Measurements from ENCODE around the gene FAM47B. TPM values are rescaled to one million over a fixed set of nuclear protein-coding genes. Genes with fewer than 3 reads are reported as not detected.

The FAM47B gene
- total RNA-seq: not detected

DNA sequence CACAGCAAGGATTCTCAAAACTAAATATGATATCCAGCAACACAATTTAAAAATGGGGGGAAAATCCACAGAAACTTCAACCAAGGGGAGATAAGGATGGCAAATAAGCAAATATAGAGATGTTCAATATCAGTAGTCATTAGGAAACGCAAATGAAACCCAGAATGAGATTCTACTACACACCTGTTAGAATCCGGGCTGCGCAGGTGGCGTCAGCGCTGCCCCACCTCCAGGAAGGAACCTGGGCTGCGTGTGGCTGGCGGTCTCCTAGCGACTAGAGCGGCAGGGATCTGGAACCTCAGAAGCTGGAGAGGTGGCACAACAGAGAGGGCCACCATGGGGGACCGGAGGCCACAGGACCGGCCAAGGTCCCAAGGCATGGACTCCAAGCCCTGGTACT lies at the start of gene FAM47B:
Gene FAM47B (plus strand): TSS at position 301 of the 400 bp plus-strand sequence. CDS start 36 bp downstream, at position 337.
- Mint-ChIP-seq H3K27me3 (no peaks in the 10 kb centered on the region), H3K4me3 (no peak within 1 kb of the TSS), H3K36me3 (no peaks in the 10 kb centered on the region), H3K27ac (no peak within 1 kb of the TSS), H3K9me3 (peaks cover 6% of the 10 kb centered on the region), H3K4me1 (ENCODE audit: low read depth) (no peaks in the 10 kb centered on the region)
- POLR2A ChIA-PET: no interaction called here
- intact Hi-C loops (cut with micrococcal nuclease): no loop called here
- no peak for DNase-seq
- CTCF ChIA-PET: no interaction called here

- no peak overlapping the region for H3K4me3 Mint-ChIP-seq
- H3K36me3 Mint-ChIP-seq: no peaks in the 10 kb centered on the region
- H3K27ac Mint-ChIP-seq: no peak overlapping the region
- no peaks in the 10 kb centered on the region for H3K4me1 Mint-ChIP-seq (ENCODE audit: low read depth)
- DNase-seq: no peak
- ChIA-PET POLR2A (no interaction called here), CTCF (no interaction called here)
- no peaks in the 10 kb centered on the region for H3K27me3 Mint-ChIP-seq
- peaks cover 3% of the 10 kb centered on the region for H3K9me3 Mint-ChIP-seq
- intact Hi-C loops (cut with micrococcal nuclease): no loop called here
These were observed 48.9 kb upstream of the FAM47B start for GRCh38 chrX:34893741-34894140.

DNA sequence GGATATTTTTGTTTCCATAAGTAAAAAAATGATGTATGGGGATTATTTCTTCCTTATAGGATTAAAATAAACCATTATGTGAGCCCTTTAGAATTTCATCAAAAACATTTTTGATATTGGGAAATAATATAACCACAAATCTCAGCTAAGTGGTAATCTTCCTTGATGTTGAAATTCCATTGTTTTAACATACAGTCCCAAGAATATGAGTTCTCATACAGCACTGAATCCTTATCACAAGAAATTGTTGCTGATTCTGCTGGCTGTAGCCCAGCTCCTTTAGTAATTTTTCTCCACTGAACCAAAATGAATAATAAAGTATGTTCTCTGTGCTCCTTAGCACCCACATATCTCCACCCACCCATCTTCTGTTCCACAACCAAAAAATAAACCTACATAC lies 41.9 kb upstream of the FAM47B start:
- Mint-ChIP-seq H3K27me3 (no peaks in the 10 kb centered on the region), H3K36me3 (no peaks in the 10 kb centered on the region), H3K9me3 (peaks cover 2% of the 10 kb centered on the region), H3K27ac (no peak overlapping the region), H3K4me3 (no peak overlapping the region), H3K4me1 (ENCODE audit: low read depth) (no peaks in the 10 kb centered on the region)
- no peak for DNase-seq
- intact Hi-C loops (cut with micrococcal nuclease): no loop called here
- ChIA-PET CTCF (no interaction called here), POLR2A (no interaction called here)

- no peaks in the 10 kb centered on the region for H3K27me3 Mint-ChIP-seq
- no peaks in the 10 kb centered on the region for H3K4me1 Mint-ChIP-seq (ENCODE audit: low read depth)
- no peak overlapping the region for H3K4me3 Mint-ChIP-seq
- ChIA-PET CTCF (no interaction called here), POLR2A (no interaction called here)
- no peak for DNase-seq
- H3K27ac Mint-ChIP-seq: no peak overlapping the region
- intact Hi-C loops (cut with micrococcal nuclease): no loop called here
- H3K36me3 Mint-ChIP-seq: no peaks in the 10 kb centered on the region
- peaks cover 2% of the 10 kb centered on the region for H3K9me3 Mint-ChIP-seq
These were observed 40.8 kb upstream of the FAM47B start for GRCh38 chrX:34901761-34902160.

GRCh38 chrX:34903316-34903715 lies 39.3 kb upstream of the FAM47B start:
- no peaks in the 10 kb centered on the region for H3K4me1 Mint-ChIP-seq (ENCODE audit: low read depth)
- no peaks in the 10 kb centered on the region for H3K36me3 Mint-ChIP-seq
- H3K27me3 Mint-ChIP-seq: no peaks in the 10 kb centered on the region
- H3K27ac Mint-ChIP-seq: no peak overlapping the region
- intact Hi-C loops (cut with micrococcal nuclease): no loop called here
- ChIA-PET POLR2A (no interaction called here), CTCF (no interaction called here)
- no peak for DNase-seq
- H3K9me3 Mint-ChIP-seq: peaks cover 2% of the 10 kb centered on the region
- H3K4me3 Mint-ChIP-seq: no peak overlapping the region

DNA sequence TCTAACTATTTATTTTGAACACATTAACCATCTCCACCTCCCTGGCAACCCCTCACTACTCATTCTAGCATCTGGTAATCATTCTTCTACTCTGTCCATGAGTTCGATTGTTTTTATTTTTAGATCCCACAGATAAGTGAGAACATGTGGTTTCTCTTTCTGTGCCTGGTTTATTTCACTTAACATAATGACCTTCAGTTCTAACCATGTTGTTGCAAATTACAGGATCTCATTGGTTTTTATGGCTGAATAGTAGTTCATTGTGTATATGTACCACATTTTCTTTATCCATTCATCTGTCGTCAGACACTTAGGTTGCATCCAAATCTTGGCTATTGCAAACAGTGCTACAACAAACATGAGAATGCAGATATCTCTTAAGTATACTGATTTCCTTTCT lies 33.4 kb upstream of the FAM47B start:
- intact Hi-C loops (cut with micrococcal nuclease): no loop called here
- ChIA-PET POLR2A (no interaction called here), CTCF (no interaction called here)
- Mint-ChIP-seq H3K9me3 (no peaks in the 10 kb centered on the region), H3K4me1 (ENCODE audit: low read depth) (no peaks in the 10 kb centered on the region), H3K4me3 (no peak overlapping the region), H3K36me3 (no peaks in the 10 kb centered on the region), H3K27me3 (no peaks in the 10 kb centered on the region), H3K27ac (no peak overlapping the region)
- DNase-seq: no peak

- no peaks in the 10 kb centered on the region for H3K4me1 Mint-ChIP-seq (ENCODE audit: low read depth)
- intact Hi-C loops (cut with micrococcal nuclease): no loop called here
- H3K36me3 Mint-ChIP-seq: no peaks in the 10 kb centered on the region
- ChIA-PET POLR2A (no interaction called here), CTCF (no interaction called here)
- no peaks in the 10 kb centered on the region for H3K9me3 Mint-ChIP-seq
- no peak for DNase-seq
- no peak overlapping the region for H3K4me3 Mint-ChIP-seq
- H3K27ac Mint-ChIP-seq: no peak overlapping the region
- H3K27me3 Mint-ChIP-seq: no peaks in the 10 kb centered on the region
These were observed 27.0 kb upstream of the FAM47B start for GRCh38 chrX:34915463-34916225.

GRCh38 chrX:34917146-34917545 lies 25.4 kb upstream of the FAM47B start:
- H3K27ac Mint-ChIP-seq: no peak overlapping the region
- intact Hi-C loops (cut with micrococcal nuclease): no loop called here
- H3K9me3 Mint-ChIP-seq: no peaks in the 10 kb centered on the region
- CTCF ChIA-PET: no interaction called here
- H3K4me1 Mint-ChIP-seq (ENCODE audit: low read depth): no peaks in the 10 kb centered on the region
- POLR2A ChIA-PET: no interaction called here
- no peak overlapping the region for H3K4me3 Mint-ChIP-seq
- H3K27me3 Mint-ChIP-seq: no peaks in the 10 kb centered on the region
- DNase-seq: no peak
- H3K36me3 Mint-ChIP-seq: no peaks in the 10 kb centered on the region

- POLR2A ChIA-PET: no interaction called here
- Mint-ChIP-seq H3K4me3 (no peak overlapping the region), H3K9me3 (no peaks in the 10 kb centered on the region), H3K36me3 (no peaks in the 10 kb centered on the region), H3K4me1 (ENCODE audit: low read depth) (no peaks in the 10 kb centered on the region), H3K27me3 (no peaks in the 10 kb centered on the region), H3K27ac (no peak overlapping the region)
- DNase-seq: no peak
- CTCF ChIA-PET: interaction anchor here (0.5 kb wide), 1 partner anchor 606 kb away, joined by 3 read pairs; no protein-coding TSS in a partner anchor
- intact Hi-C loops (cut with micrococcal nuclease): no loop called here
These were observed 24.4 kb upstream of the FAM47B start for GRCh38 chrX:34918091-34918736.

- Mint-ChIP-seq H3K36me3 (no peaks in the 10 kb centered on the region), H3K4me1 (ENCODE audit: low read depth) (no peaks in the 10 kb centered on the region), H3K27me3 (no peaks in the 10 kb centered on the region), H3K9me3 (no peaks in the 10 kb centered on the region), H3K27ac (no peak overlapping the region), H3K4me3 (no peak overlapping the region)
- POLR2A ChIA-PET: no interaction called here
- CTCF ChIA-PET: no interaction called here
- no peak for DNase-seq
- intact Hi-C loops (cut with micrococcal nuclease): no loop called here
These were observed 23.7 kb upstream of the FAM47B start for GRCh38 chrX:34918856-34919255.

DNA sequence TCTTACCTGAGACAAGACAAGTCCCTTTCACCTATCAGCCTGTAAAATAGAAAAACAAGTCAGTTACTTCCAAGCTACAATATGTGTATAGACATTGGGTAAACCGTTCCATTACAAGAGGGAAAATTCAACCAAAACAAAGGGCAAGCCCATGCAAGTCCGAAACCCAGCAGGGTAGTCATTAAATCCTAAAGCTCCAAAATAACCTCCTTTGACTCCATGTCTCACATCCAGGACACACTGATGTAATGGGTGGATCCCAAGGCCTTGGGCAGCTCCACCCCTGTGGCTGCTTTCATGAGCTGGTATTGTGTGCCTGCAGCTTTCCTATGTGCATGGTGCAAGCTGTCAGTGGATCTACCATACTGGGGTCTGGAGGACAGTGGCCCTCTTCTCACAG lies 14.7 kb upstream of the FAM47B start:
- Mint-ChIP-seq H3K27ac (no peak overlapping the region), H3K4me1 (ENCODE audit: low read depth) (no peaks in the 10 kb centered on the region), H3K4me3 (no peak overlapping the region), H3K9me3 (peaks cover under 1% of the 10 kb centered on the region), H3K36me3 (no peaks in the 10 kb centered on the region), H3K27me3 (no peaks in the 10 kb centered on the region)
- intact Hi-C loops (cut with micrococcal nuclease): no loop called here
- CTCF ChIA-PET: no interaction called here
- no peak for DNase-seq
- POLR2A ChIA-PET: no interaction called here

DNA sequence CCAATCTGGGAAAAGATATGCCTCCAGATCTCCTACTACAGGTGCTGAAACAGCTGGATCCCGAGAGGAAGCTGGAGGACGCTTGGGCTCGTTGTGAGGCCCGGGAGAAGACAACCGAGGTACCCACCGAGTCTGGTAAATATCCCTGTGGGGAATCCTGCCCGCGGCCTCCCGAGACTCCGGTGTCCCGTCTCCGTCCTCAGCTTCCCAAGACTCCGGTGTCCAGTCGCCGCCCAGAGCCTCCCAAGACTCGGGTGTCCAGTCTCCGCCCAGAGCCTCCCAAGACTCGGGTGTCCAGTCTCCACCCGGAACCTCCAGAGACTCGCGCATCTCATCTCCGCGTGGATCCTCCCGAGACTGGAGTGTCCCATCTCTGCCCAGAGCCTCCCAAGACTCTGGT lies 639 bp downstream of the FAM47B start:
- DNase-seq: no peak
- ChIA-PET CTCF (no interaction called here), POLR2A (no interaction called here)
- intact Hi-C loops (cut with micrococcal nuclease): no loop called here
- H3K4me3 Mint-ChIP-seq: no peak overlapping the region
- peaks cover 6% of the 10 kb centered on the region for H3K9me3 Mint-ChIP-seq
- H3K27ac Mint-ChIP-seq: no peak overlapping the region
- H3K4me1 Mint-ChIP-seq (ENCODE audit: low read depth): no peaks in the 10 kb centered on the region
- H3K36me3 Mint-ChIP-seq: no peaks in the 10 kb centered on the region
- H3K27me3 Mint-ChIP-seq: no peaks in the 10 kb centered on the region

DNA sequence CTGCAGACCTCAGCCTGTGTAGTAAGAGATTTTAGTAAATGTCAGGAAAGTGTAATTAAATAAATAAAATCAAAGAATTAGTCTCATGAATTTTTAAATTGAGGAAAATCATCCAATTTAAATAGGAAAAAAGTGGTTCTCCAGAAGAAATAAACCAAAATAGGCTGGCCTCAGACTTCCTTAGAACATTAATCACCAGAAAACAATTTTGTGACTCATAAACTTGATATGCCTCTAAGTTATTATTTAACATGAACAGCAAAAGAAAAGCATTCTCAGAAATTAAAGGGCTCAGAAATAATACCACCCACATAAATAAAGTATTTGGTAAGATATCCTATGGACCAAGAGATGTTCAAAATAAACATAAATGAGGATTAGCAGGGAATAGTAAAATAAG lies 14.3 kb downstream of the FAM47B start:
- intact Hi-C loops (cut with micrococcal nuclease): no loop called here
- H3K4me3 Mint-ChIP-seq: no peak overlapping the region
- H3K27ac Mint-ChIP-seq: no peak overlapping the region
- no peak for DNase-seq
- ChIA-PET CTCF (no interaction called here), POLR2A (no interaction called here)
- no peaks in the 10 kb centered on the region for H3K9me3 Mint-ChIP-seq
- no peaks in the 10 kb centered on the region for H3K27me3 Mint-ChIP-seq
- no peaks in the 10 kb centered on the region for H3K36me3 Mint-ChIP-seq
- H3K4me1 Mint-ChIP-seq (ENCODE audit: low read depth): no peaks in the 10 kb centered on the region

Measured in activated CD4-positive, alpha-beta memory T cell treated with anti-CD3 and anti-CD28 coated beads for 36 hours (primary cell).